NCI-H1105 (cell line): ENCODE measurements around the gene INTS13.
A peak's percentile ranks its signal among the peaks of the same experiment; 100 is the strongest.
"Not testable (repeated sequence)": the region's sequence is repeated elsewhere in the genome, so short reads cannot be mapped to it uniquely, and the experiment has no call there.

Experiments used
- DNase-seq: peaks from one replicate; lab custom pipeline; 2025; lab: John Stamatoyannopoulos, UW

Gene INTS13

DNA sequence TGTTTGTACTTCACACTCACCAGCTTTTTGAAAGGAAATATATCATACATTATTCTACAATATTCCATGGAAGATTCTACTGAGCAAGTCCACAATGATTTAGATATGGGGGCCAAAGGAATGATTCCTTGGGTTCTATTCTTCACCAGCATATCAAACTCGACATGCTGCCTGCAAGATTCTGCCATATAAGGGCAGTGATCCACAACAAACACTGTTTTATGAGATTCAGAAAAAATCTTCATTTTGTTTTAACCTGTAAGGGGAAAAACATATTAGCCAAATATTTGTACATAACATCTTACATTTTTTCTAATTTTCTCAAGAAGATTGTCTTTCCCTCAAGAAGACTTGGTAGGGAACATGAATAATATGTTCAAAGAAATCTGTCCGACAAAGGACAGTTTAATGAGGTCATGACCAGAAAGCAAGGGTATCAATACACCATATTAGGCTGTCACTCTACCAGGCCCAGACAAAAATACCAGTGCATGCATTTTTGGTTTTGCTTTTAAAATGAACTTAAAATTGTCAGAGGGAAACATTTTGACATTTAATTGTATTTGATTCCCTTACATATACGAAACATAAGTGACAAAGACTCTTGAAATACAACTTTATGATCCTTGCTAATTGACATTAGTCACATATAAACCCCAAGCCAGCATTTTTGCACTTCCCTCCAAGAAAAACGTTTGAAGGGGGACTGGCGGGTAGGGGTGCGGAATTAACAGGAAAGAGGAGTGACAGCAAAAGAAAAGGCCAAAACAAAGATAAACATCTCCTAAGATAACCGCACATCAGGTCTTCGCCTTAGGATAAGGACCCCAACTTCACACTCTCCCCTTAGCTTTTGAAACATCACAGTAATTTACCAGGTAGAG lies 980 bp downstream of the INTS13 start:
- DNase-seq: no peak

DNA sequence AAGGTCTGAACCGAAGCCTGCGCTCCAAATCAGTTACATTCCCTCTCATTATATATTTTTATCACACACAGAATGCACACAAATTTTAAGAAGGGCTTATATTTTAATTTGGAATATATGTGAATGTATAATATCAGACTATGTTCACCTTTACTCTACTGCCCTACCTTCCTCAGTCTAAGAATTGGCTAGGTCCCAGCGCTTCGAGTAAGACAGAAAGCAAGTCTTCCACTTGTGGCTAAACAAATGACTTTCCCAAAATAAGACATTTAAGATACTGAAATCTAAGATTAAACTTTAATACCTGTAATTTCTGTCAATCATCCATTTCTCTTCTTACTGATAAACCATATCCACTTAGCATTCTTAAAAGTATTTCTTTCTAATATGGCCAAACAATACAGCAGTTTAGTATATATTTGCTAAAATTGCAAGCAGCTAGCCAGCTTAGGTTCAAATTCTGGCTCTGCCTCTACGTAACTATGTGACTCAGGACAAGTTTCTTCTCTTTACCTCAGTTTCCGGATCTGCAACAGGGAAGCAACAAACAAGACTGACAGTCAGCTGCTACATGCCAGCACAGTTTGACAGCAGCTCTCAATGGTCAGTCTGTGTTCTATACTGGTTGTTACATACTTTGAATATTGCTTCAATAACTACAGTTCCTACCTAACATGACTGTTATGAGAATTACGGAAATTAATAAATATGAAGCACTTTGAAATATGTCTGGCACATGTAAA lies 2.0 kb downstream of the INTS13 start:
- DNase-seq: no peak

- no peak for DNase-seq
Observed at GRCh38 chr12:26929590-26929989, 8.2 kb downstream of the INTS13 start.

DNA sequence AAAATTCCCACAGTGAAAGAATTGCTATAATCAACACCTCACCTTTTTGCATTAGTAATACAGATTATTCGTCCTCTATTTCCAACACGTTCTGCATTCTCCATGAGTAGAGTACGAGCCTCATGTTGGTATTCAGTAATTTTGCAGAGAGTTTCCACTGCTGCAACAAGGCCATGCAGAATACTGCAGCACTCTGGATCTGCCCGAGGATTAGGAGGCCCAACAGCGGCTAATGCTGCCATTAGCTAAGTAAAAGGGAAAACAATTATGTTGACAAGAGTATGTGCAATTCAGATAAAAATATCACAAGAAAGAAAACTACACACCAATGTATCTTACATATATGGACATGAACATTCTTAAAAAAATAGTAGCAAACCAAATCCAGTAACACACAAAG lies 9.1 kb downstream of the INTS13 start:
- no peak for DNase-seq

- DNase-seq: no peak
Observed at GRCh38 chr12:26921886-26922285, 15.9 kb downstream of the INTS13 start.

DNA sequence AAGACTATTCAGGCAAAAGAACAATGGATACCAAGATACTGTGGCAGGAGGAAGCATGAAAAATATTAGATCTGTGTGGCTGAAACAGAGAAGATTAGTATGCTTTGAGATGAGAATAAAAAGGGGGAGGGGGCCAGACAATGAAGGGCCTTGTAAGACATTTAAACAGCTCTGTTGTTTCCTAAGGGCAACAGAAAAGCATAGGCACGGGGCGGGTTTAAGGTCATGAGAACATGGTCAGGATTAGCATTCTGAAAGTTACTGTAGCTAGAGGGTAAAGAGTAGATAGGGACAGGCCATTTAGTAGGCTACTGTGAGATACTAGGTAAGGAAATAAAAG lies 18.6 kb downstream of the INTS13 start:
- no peak for DNase-seq

DNA sequence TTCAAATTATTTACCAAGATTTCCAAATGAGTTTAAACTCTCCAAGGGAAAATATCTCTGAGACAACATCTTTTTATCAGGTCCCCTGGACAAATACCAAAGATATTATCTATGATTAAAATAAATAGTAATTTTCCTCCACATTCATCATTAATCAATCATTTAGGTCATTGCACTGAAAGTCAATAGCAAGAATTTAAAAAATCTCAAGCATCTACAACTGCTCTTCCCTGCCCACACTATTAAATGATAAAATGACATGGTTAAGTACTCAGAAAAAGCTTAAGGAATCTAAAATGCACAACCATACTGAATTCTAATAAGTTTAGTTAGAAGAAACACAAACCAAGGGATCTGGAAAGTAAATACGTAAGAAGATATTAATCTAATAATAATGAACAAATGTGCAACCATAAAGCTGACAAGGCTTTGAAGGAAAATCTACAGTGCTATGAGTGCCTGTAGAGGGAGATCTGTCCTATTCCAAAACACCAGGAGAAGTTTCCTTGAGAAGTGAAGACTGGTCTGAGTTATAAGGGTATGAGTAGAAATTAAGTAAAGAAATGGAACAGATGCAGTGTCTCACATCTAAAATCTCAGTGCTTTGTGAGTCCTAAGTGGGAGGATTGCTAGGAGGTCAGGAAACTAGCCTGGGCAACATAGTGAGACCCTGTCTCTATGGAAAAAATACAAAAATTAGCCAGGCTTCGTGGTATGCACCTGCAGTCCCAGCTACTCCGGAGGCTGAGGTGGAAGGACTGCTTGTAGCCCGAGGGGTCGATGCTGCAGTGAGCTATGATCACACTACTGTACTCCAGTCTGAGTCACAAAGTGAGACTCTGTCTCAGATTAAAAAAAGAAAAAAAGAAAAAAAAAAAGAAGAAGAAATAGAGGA lies 19.2 kb downstream of the INTS13 start:
- DNase-seq: no peak

DNA sequence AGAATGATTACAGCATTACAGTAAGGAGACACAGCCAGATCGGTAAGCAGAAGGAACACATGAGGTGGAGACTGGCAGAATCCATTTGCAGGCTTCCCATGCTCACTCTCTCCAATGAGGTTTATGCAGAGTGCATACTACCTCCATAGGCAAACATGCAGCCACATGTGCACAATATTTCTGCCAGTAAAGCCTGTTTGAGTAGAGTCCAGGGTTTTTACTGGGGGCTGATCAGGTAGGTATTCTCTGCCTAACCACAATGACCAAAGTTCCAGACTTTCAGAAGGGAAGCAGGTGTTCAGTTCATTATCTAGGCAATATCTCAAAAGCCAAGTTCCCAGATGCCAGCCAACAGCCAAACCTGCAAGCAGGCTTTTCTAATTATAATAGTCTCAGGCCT lies 31.1 kb downstream of the INTS13 start:
- DNase-seq: peak; percentile 82

GRCh38 chr12:26906024-26906423 lies 31.8 kb downstream of the INTS13 start:
- DNase-seq: no peak

DNA sequence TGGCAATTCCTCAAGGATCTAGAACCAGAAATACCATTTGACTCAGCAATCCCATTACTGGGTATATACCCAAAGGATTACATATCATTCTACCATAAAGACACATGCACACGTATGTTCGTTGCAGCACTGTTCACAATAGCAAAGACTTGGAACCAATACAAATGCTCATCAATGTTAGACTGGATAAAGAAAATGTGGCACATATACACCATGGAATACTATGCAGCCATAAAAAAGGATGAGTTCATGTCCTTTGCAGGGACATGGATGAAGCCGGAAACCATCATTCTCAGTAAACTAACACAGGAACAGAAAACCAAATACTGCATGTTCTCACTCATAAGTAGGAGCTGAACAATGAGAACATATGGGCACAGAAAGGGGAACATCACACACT lies 34.4 kb downstream of the INTS13 start:
- not testable (repeated sequence) for DNase-seq

DNA sequence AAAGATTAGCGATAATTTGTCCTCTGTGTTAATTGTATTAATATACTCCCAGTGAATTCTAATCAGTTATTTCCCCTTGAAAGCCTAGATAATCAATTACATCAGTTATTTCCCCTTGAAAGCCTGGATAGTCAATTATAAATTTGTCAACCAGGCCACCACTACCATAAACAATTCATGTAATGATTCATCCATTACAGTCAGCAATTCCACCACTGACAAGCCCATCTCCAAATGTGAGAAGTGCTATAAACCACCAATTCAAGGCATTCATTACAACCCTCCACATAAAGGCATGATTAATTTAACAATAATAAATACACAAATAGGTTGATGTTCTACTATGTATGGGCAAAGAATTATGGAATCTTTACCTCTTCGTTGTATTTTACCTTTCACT lies 40.9 kb downstream of the INTS13 start:
- DNase-seq: no peak

GRCh38 chr12:26895672-26896071 lies 42.1 kb downstream of the INTS13 start:
- DNase-seq: no peak

DNA sequence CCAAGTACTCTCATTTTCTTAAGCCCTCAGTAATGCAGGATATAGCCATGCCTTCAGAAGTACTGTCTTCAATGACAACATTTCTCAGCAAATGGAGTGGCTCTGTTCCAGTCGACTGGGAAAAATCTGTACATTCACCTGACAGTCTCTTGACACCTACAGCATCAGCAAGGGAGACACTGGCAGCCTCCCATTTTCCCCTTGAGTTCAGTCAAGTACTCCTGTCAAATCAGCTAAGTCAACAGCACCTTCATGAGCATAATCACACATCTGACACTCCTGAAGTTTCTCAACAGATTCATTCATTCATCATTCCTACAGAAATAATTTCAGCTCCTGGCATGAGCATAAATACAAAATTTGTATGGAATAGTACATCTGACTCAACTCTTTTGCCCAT lies 46.1 kb downstream of the INTS13 start:
- DNase-seq: no peak

- DNase-seq: no peak
Observed at GRCh38 chr12:26890784-26891183, 47.0 kb downstream of the INTS13 start.

DNA sequence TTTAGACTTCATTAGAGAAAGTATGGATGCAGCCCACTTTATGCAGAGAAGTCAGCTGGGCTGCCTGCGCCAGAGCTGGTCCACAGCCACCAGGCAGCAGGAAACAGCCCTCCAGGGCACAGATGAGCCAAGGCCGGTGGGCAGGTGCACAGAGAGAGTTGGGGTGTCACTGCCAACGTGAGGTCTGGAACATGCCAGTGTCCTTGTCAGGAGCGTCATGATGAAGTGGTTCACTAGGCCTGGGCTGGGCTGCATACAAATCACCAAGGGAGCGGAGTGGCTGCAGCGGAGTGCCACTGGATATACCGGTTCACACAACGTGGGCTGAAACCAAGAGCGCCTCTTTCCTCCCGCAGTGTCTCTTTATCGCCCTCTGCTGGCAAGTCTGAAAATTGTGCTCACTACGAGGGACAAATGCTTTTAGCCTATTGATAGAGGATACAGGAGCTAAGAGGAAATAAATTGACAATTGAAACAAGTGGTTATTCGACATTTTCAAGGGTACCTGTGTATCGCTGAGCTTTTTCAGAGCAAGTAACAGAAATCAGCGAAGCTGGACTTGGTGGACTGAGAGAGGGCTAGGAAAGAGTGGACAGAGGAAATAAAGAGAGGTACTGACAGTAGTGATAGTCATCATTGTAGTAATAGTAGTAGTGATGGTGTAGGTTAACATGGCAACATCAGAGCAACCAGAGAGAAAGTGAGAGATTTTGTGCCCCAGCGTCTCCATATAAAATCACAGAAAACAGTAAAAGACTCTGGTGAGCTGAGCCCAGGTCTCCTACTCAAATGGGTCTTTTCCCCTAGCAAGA lies 52.8 kb downstream of the INTS13 start:
- peak; percentile 87 for DNase-seq

DNA sequence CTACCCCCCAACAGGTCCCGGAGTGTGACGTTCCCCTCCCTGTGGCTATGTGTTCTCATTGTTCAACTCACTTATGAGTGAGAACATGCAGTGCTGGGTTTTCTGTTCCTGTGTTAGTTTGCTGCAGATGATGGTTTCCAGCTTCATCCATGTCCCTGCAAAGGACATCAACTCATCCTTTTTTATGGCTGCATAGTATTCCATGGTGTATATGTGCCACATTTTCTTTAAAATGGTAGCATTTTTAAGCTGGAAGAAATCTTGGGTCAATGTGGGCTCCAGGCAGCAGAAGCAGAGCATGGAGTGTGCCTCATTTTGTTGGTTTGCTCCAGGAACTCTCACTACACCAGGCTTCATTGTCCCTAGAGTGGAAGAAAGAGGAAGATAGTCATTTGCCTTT lies 57.2 kb downstream of the INTS13 start:
- no peak for DNase-seq

DNA sequence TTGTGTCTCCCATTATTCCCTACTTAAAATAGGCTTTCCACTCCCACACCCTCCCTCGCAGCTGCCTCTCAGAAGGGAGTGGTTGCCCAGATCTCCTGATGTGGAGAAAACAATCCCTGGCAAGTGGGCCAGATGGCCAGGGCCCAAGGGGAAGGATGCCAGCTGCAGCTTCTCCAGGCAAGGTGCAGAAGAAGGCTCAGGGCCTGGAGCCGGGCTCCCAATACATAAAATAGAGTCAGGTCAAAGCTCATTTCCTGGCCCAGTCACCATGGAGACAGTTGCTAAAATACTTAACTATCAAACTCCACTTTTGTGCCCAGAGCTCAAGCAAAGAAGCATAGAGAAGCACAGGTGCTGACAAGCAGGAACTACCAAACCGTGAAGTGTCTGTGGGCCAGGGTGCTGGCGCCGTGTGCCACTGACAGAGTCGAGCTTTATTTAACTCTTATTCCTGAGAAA lies 59.1 kb downstream of the INTS13 start:
- peak; percentile 94 for DNase-seq

DNA sequence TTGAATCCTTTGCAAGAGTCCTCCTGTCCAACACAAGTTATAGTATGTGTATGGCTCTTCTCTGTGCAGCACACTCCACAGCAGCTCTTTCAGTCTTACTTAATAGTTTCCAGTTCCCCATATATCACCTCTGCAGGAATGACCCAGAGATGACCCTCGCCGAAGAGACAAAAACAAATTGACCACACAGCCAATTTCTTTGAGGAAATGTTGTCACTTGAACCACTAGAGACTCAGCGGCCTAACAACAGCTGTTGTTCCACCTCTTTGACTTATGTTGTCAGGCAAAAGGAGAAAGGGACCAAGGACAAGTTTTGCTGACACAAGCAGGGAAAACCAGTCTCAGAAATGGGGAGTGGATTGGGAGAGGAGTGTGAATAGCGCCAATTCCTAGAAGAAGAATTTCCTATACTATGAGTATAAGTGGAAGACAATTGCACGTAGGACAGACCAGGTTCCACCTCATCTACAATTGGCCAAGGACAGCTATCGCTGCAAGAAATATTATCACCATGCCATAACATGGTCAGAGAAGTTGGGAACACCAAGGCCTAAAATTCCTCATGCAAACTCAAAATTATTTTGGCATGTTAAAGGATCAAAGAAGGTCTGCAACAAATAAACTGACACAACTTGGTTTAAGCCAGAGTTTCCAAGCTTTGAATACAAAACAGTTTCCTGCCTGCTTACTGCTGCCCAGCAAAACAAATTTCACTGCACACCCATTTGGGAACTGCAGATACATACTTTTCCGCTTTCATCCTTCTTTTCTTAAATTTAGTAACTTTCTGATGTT lies 63.1 kb downstream of the INTS13 start:
- DNase-seq: no peak

DNA sequence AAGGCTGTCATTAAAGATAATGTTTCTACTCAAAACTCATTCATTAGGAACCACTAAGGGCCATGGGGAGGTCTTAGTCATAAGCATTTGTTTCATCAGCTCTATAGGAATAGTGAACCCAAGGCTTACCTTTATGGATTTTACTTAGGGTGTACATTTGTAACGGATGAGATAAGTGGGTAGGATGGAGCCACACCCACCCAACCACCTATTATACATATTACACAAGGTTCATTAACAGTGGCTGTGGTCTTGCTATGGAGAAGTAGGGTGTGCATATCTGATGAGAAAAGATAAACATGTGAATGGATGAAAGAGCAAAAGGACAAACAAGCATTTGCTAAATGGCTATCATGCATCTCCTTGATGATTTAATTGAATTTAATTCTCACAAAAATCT lies 65.2 kb downstream of the INTS13 start:
- DNase-seq: peak; percentile 70

GRCh38 chr12:26871985-26872384 lies 65.8 kb downstream of the INTS13 start:
- DNase-seq: no peak
